ENCODE results near the gene TMEM129.

TMEM129 gene

DNA sequence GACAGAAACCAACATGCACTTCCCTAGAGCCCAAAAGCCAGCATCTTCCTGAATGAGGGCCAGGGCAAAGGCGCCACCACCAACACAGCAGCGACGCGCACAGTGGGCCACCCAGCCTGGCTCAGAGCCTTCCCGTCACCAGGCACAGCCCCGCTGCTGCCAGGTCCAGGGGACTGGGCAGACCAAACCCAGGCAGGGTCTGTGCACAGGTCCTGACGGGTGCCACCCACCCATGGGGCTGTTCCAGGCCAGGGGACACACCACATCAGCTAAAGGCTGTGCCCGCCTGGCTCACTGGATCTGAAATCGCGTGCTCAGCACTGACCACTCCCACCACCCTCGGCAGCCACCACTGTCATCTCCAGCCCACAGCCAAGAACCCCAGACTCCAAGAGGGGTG lies 50.8 kb downstream of the TMEM129 start:
- H3K27me3 Mint-ChIP-seq (ENCODE audit: low read depth, poor library complexity) = peaks cover 17% of the 10 kb centered on the region
- no peaks in the 10 kb centered on the region for H3K9me3 Mint-ChIP-seq
- H3K4me3 Mint-ChIP-seq = no peak overlapping the region
- TF ChIP-seq, protein P1, sequence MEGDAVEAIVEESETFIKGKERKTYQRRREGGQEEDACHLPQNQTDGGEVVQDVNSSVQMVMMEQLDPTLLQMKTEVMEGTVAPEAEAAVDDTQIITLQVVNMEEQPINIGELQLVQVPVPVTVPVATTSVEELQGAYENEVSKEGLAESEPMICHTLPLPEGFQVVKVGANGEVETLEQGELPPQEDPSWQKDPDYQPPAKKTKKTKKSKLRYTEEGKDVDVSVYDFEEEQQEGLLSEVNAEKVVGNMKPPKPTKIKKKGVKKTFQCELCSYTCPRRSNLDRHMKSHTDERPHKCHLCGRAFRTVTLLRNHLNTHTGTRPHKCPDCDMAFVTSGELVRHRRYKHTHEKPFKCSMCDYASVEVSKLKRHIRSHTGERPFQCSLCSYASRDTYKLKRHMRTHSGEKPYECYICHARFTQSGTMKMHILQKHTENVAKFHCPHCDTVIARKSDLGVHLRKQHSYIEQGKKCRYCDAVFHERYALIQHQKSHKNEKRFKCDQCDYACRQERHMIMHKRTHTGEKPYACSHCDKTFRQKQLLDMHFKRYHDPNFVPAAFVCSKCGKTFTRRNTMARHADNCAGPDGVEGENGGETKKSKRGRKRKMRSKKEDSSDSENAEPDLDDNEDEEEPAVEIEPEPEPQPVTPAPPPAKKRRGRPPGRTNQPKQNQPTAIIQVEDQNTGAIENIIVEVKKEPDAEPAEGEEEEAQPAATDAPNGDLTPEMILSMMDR (IDR thresholded peaks at IDR 0.05) = no peak
- H3K36me3 Mint-ChIP-seq (ENCODE audit: low read depth) = no peaks in the 10 kb centered on the region
- peaks cover 16% of the 10 kb centered on the region for H3K4me1 Mint-ChIP-seq
- no peak overlapping the region for H3K27ac Mint-ChIP-seq
- DNase-seq = no peak

DNA sequence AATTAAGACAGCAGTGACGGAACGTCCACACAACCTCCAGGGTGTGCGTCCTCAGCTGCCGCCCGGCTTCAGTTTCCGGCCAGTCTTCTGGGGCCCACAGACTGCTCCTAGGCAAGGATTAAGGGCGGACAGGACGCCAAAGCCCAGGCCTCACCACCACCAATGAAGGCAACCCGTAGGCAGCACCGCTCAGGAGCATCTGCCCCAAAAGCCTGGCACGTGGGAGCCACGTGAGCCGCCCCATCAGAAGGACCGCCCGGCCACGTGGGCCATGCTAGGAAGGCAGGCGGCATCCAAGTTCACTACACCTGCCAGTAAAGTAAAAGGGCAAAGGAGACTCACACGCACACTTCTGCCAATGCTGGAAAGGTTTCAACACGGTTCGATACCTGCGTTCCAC lies 51.3 kb downstream of the TMEM129 start:
- Mint-ChIP-seq H3K4me1 (peaks cover 11% of the 10 kb centered on the region), H3K27ac (no peak overlapping the region), H3K36me3 (ENCODE audit: low read depth) (no peaks in the 10 kb centered on the region), H3K27me3 (ENCODE audit: low read depth, poor library complexity) (peaks cover 17% of the 10 kb centered on the region), H3K9me3 (no peaks in the 10 kb centered on the region), H3K4me3 (no peak overlapping the region)
- TF ChIP-seq, protein P1 (IDR thresholded peaks at IDR 0.05) = no peak
- no peak for DNase-seq

GRCh38 chr4:1669270-1669669 lies 51.9 kb downstream of the TMEM129 start:
- no peak for DNase-seq
- Mint-ChIP-seq H3K9me3 (no peaks in the 10 kb centered on the region), H3K27me3 (ENCODE audit: low read depth, poor library complexity) (peaks cover 17% of the 10 kb centered on the region), H3K36me3 (ENCODE audit: low read depth) (no peaks in the 10 kb centered on the region), H3K4me1 (peaks cover 7% of the 10 kb centered on the region), H3K4me3 (no peak overlapping the region), H3K27ac (no peak overlapping the region)
- TF ChIP-seq, protein P1 (IDR thresholded peaks at IDR 0.05) = no peak

DNA sequence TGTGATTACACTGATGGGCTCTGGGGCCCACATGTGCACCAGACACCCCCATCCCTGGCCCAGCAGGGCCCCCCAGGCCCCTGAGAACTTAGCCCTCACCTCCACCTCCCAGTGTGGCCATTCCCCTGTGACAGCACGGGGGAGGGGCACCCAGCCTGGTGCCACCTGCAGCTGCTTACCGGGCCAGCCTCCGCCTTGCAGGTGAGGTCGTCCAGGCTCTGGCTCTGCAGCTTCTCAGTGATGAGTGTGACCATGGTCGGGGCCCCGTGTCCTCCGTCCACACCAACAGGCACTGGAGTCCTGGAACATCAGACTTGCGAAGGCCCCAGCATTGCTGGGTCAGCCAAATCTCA lies 52.7 kb downstream of the TMEM129 start:
- TF ChIP-seq, protein P1 (IDR thresholded peaks at IDR 0.05) = no peak
- no peaks in the 10 kb centered on the region for H3K9me3 Mint-ChIP-seq
- DNase-seq = no peak
- peaks cover 7% of the 10 kb centered on the region for H3K4me1 Mint-ChIP-seq
- H3K27me3 Mint-ChIP-seq (ENCODE audit: low read depth, poor library complexity) = peaks cover 17% of the 10 kb centered on the region
- no peak overlapping the region for H3K4me3 Mint-ChIP-seq
- H3K36me3 Mint-ChIP-seq (ENCODE audit: low read depth) = no peaks in the 10 kb centered on the region
- H3K27ac Mint-ChIP-seq = no peak overlapping the region

- no peak overlapping the region for H3K4me3 Mint-ChIP-seq
- H3K9me3 Mint-ChIP-seq = no peaks in the 10 kb centered on the region
- peaks cover 7% of the 10 kb centered on the region for H3K4me1 Mint-ChIP-seq
- DNase-seq = no peak
- TF ChIP-seq, protein P1 (IDR thresholded peaks at IDR 0.05) = no peak
- peaks cover 17% of the 10 kb centered on the region for H3K27me3 Mint-ChIP-seq (ENCODE audit: low read depth, poor library complexity)
- H3K27ac Mint-ChIP-seq = no peak overlapping the region
- no peaks in the 10 kb centered on the region for H3K36me3 Mint-ChIP-seq (ENCODE audit: low read depth)
Measured at GRCh38 chr4:1667273-1667672, 53.9 kb downstream of the TMEM129 start.

DNA sequence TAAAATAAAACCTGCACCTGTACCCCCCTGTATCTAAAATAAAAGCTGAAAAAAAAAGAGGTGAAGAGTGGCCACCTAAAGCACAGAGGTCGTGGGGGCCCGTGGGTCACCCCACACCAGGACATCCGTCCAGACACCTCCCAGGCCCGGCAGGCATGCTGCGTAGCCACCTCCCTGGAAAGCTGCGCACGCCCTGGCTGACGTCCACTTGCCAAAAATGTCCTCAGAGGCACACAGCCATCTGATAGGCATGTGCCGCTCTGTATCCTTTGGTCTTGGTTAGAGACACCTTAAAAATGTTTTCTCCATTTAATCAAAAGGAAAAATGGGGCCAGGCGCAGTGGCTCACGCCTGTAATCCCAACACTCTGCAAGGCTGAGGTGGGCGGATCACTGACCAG lies 54.7 kb downstream of the TMEM129 start:
- TF ChIP-seq, protein P1 (IDR thresholded peaks at IDR 0.05) = no peak
- DNase-seq = no peak
- H3K9me3 Mint-ChIP-seq = no peaks in the 10 kb centered on the region
- no peak overlapping the region for H3K4me3 Mint-ChIP-seq
- no peak overlapping the region for H3K27ac Mint-ChIP-seq
- peaks cover 7% of the 10 kb centered on the region for H3K4me1 Mint-ChIP-seq
- peaks cover 17% of the 10 kb centered on the region for H3K27me3 Mint-ChIP-seq (ENCODE audit: low read depth, poor library complexity)
- H3K36me3 Mint-ChIP-seq (ENCODE audit: low read depth) = no peaks in the 10 kb centered on the region

Data from nephron progenitor cell (in vitro differentiated cells).